ENCODE results near the gene LARP1B. TPM values are rescaled to one million over a fixed set of nuclear protein-coding genes. Genes with fewer than 3 reads are reported as not detected.

Gene LARP1B
- total RNA-seq, 1 experiment from 2014 or later, result 42.9 TPM

- no peaks in the 10 kb centered on the region for H3K79me1 ChIP-seq (ENCODE audit: insufficient read depth, low read depth, low read length, poor library complexity, severe bottlenecking)
- no peak overlapping the region for H4K8ac ChIP-seq (replicated peaks; ENCODE audit: insufficient read length, low read depth, low read length)
- DNase-seq, result no peak
- no peak overlapping the region for H2BK120ac ChIP-seq (ENCODE audit: low read depth, low read length, poor library complexity, severe bottlenecking)
- peaks cover 13 to 25% (median 13%) of the 10 kb centered on the region in 3 experiments for H3K36me3 Mint-ChIP-seq (ENCODE audit: insufficient read depth in 1 of 3, low read depth in 3 of 3)
- H3K27me3 Mint-ChIP-seq (ENCODE audit: low read depth), result no peaks in the 10 kb centered on the region
- H2AK5ac ChIP-seq (ENCODE audit: insufficient read length, low read length), result no peak overlapping the region
- no peak overlapping the region for H2BK12ac ChIP-seq (ENCODE audit: insufficient read length, low read depth, low read length)
- H4K5ac ChIP-seq (ENCODE audit: insufficient read length, low read depth, low read length), result no peak overlapping the region
- H4K20me1 ChIP-seq (ENCODE audit: control insufficient read depth, insufficient read depth, insufficient read length), result no peaks in the 10 kb centered on the region
- no peak for TF ChIP-seq CTCF (conservative IDR thresholded peaks at IDR 0.05)
- no peaks in the 10 kb centered on the region for H3K9me3 ChIP-seq (ENCODE audit: control insufficient read depth, low read depth, low read length)
- H3K18ac ChIP-seq (ENCODE audit: insufficient read length, low read depth, low read length), result no peak overlapping the region
- H3T11ph ChIP-seq (ENCODE audit: low read length), result no peak overlapping the region
- no CpG with 5 or more reads among the region's 2 CpGs for WGBS (ENCODE audit: extremely low coverage, insufficient read length, low lambda C conversion rate)
- H2BK20ac ChIP-seq (ENCODE audit: low read depth, low read length, poor library complexity, severe bottlenecking), result no peak overlapping the region
- no peaks in the 10 kb centered on the region for H3K79me2 ChIP-seq (ENCODE audit: insufficient read depth, low read length)
- H2BK15ac ChIP-seq (ENCODE audit: low read depth, low read length), result no peak overlapping the region
- H3K9me3 Mint-ChIP-seq, result peaks cover 3 to 4% of the 10 kb centered on the region in 2 experiments; a peak in 3 of 5 replicates
- no peak overlapping the region for H3K27ac Mint-ChIP-seq
- H4K91ac ChIP-seq (ENCODE audit: insufficient read length, low read depth, low read length), result no peak overlapping the region
- no peak overlapping the region for H3K27ac ChIP-seq (ENCODE audit: insufficient read length, low read depth, low read length)
- no peak overlapping the region for H3K23ac ChIP-seq (ENCODE audit: insufficient read length, low read depth, low read length)
- no peak overlapping the region for H2BK5ac ChIP-seq (ENCODE audit: insufficient read length, low read length)
- H3K4ac ChIP-seq (ENCODE audit: low read depth, low read length), result no peak overlapping the region
- no peak overlapping the region for H2AFZ ChIP-seq (ENCODE audit: low read length)
- no peaks in the 10 kb centered on the region for H3K27me3 ChIP-seq (ENCODE audit: insufficient read depth, low read length)
- no peak overlapping the region for H3K4me2 ChIP-seq (ENCODE audit: insufficient read depth, insufficient read length, low read length)
- H3K9ac ChIP-seq (ENCODE audit: extremely low read depth, insufficient read length, low read length), result no peak overlapping the region
- peaks cover 23 to 28% of the 10 kb centered on the region in 2 experiments for H3K4me1 Mint-ChIP-seq
- peaks cover 4% of the 10 kb centered on the region; the same call in 1 of the 2 replicates for H3K4me1 ChIP-seq (ENCODE audit: insufficient read depth, low read length)
- no peak overlapping the region for H3K56ac ChIP-seq (ENCODE audit: insufficient read length, low read depth, low read length)
- H3K23me2 ChIP-seq (ENCODE audit: insufficient read length, low read depth, low read length, poor library complexity, severe bottlenecking), result no peaks in the 10 kb centered on the region
- no peak overlapping the region for H3K4me3 Mint-ChIP-seq
- no peak overlapping the region for H3K14ac ChIP-seq (ENCODE audit: insufficient read depth, low read length)
Measured at GRCh38 chr4:128159967-128160366, 98.9 kb downstream of the LARP1B start.

Measured in H9 (cell line).